Stimulated activated CD4-positive, alpha-beta T cell treated with anti-CD3 and anti-CD28 coated beads, TNF-alpha, amount 100 ng/mL, for 4 hours (primary cell): Measurements from ENCODE around the gene CREG1.

Experiments used
- DNase-seq, 3 experiments: peaks; one replicate each; pipeline ENCODE4 v3.0.0-alpha.2; 2020; ENCODE audit warnings: low read depth in 3 of 3

CREG1 gene

DNA sequence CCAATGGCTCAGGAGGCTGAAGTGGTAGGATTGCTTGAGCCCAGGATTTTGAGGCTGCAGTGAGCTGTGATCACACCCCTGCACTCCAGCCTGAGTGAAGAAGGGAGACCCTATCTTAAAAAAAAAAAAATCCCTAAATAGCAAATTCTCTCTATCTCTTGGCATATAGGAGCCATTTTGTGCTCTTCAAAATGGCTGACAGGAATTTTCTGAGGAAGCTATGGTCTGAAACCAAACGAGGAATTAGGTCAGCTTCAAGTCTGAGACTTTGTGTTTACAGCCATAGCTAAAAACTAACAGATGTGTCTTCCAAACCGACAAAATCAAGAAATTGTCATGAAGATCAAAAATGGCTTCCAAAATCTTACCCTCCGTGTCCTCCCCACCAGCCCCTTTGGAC is 45.8 kb downstream of the CREG1 start:
- no peak for DNase-seq

DNA sequence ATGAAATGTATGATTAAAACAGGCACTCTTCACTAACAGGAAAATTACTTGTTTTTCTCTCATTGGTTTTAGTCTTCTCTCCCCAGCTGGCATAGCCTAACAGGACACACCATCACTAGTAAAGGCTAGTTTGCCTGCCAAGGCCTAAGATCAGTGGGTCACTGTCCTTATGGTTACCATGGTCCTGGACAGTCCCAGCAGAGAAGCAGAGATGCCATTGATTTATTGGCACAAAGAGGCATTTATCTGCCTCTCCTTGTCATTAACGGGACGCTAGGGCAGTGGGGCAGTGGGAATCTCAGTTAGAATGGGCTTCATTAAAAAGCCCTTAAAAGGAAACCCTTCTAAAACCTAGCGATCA is 49.1 kb downstream of the CREG1 start:
- DNase-seq = no peak

DNA sequence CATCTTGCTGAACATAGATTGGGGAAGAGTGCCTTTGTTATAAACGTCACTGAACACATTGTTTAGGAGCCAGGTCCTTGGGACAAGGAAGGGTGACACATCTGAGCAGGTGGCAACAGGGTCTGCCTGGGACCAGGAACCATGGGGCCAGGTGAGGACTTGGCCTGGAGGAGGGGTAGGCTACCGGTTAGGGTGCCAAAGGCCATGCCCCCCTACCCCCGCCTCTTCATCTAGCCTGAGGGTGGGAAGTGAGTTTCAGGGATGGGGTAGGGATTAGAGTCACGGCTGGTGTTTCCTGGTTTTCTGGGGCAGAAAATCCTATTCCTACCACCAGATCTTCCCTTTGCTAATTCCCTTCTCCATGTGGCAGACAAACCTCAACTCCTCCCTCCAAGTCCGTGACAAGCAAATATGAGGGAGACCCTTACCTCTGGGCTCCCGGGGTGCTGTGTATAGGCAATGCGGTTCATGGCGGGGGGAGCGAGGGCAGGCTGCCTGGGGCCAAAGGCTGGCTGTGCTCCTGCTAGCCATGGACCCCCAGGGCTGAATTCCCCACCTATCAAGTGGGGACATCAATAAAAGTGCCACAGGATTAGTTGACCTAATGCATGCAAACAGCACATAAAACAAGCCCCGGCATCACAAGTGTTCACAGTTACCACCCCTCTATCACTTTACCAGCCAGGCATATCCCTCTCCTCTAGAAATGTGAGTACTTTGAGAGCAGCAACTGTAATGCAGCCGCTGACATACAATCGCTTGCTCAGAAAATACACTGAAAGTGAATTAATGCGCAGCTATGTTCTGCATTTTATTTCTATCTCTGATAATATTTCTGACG is 49.7 kb downstream of the CREG1 start:
- DNase-seq = no peak

DNA sequence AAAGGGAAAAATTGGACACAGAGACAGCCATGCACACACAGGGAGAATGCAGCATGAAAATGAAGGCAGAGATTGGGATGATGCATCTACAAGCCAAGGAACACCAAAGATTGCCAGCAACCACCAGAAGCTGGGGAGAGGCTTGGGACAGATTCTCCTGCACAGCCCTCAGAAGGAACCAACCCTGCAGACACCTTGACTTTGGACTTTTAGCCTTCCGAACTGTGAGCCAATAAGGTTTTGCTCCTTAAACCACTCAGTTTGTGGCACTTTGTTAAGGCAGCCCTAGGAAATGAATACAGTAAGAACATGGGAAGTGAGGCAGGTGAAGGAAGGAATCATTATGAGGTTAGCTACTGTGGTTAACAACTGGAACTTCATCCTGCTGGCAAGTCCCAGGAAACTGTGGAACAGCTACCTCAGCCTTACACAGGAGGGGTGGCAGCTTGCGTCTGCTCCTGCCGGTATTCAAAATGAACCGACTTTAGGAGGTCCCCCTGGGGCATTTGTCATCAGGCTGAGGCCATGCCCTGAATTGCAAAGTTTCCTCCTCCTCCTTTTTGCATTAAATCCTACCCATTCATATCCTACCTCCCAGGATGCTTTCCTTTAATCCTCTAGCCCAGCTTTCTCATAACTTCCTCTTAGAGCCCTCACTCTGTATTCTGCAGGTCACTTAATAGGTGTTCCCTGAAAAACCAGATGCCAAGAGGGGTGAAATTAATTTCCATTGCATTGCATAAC is 50.7 kb downstream of the CREG1 start:
- no peak for DNase-seq

DNA sequence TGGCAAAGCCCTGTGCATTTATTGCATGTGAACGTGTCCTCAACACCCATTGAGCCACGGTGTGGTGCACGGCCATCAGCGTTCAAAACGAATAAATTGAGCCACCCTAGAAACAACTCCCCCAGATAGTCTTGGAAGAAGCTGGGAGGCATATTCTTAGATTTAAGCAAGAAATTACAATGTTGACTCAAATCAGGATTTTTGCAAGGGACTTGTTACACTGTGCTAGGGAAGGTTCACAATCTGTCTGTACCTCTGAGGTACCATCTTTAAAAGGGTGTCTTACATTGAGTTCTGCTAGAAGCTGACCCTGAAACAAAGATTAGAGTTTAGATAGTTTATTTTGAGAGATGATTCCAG is 51.4 kb downstream of the CREG1 start:
- no peak for DNase-seq

DNA sequence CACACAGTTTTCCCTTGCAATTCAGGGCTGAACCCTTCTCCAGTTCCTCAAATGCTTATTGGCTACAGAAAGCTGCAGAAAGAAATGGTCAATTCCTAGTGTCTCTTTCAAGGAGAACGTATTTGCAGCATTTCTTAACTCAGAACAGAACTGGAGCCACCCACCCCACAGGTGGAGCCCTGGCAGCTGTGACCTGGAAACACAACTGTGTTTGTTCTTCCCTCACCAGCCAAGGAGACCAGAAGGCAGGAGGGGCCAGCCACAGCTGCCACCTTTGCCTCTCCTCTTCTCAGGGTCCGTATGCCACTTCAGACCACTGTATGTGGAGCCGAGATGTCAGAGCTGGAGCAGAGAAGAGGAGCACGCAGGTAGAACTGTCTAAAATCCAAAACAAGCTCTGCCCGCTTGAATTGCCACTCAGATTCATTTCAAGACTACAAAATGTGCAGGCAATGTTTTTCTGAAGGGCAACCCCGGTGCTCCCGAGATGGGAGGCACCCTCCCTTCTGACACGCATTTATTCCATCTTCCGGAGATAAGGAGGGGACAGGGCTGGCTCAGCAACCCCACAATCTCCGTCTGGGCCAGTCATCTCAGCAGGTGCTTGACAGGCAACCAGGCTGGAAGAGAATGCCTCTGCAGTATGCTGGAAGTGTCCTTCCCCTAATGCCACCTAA is 51.9 kb downstream of the CREG1 start:
- DNase-seq = no peak

DNA sequence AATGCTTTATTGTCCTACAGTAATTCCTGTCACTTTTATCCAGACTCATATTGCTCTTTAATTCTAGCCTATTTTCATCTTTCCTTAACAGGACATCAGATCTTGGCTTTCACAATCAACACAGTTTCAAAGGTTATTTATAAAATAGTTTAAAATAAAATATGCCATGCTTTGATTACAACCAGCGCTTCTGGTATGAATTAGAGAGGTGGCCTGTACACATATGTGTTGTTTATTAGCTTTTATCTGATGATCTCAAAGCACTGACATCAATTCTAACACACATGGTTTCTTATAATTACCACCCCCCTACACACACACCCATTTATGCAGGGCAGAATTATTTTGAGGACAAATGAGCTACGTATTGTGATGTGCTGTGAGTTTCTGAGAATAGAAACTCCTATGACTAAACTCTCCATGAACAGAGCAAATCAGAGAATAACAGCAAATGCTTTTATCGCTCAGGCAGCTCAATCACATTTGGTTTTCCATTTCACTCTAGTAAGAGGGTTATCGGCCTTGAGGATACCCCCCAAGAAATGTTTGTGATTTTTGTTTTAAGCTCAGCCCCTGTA is 53.2 kb downstream of the CREG1 start:
- DNase-seq = no peak

DNA sequence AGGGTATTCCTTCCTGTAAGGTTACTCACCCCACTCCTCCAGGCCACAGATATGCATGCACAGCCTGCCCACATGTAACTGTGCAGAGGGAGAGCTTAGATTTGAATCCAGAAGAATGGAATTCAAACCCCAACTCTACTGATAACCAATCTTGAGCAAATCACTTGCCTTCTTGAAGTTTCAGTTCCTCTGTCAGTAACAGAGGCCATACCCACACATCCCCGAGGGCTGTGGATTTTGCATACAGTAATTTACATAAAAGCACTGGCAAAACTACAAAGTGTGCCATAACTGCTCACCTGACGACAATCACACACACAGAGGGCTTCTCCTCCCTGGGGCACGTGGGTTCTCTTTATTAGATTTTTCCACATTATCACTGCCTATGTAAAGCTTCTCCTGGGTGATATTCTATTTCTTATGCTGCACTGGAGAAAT is 53.9 kb downstream of the CREG1 start:
- no peak for DNase-seq

DNA sequence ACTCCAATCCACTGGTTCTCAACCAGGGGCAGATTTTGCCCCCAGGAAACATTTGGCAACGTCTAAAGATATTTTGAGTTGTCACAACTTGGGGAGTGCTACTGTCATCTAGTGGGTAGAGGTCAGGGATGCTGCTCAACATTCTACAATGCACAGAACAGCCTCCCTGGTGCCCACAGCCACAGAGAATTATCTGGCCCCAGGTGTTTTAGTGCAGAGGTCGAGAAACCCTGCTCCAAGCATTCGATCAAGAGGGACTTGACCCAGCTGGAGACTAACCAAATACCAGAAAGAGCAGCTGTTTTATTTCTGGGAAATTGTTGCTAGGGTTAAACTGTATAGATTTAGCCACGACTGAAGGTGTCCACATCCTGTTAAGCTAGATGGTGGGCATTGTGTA is 54.5 kb downstream of the CREG1 start:
- DNase-seq = no peak

DNA sequence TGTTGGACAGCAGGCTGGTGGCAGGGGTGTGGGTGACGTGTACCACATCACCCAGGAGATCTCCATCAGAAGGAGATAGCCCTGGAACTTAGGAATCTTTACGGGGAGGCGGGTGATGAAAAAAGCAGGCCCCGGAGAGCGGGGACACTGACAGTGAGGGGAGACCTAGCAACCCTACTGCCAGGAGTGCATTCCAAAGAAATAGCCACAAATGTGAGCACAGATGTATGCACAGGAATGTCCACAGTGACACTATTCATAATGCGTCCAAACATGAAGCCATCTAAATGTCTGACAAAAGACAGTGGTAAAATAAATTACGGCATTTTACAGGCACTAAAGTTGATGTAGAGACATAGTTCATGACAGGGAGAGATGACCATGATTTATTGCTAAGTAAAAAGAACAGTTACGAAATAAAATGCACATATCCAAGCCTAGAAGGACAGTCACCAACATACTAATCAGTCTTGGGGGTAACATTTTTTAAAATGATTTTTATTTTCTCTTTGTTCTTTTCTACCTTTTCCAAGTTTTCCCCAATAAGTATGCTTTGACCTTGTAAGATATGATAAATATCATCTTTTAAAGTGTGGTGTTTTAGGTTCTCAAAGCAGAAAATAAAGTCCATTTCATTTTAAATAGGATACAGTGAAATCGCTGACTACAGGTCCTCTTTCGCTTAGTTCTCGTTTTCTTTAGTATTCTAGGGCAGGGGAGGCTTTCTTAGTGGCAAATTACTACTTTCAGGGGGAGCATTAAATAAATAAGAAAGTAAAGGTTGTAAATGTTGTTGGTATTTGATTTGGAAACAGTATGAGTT is 56.6 kb downstream of the CREG1 start:
- DNase-seq = no peak

DNA sequence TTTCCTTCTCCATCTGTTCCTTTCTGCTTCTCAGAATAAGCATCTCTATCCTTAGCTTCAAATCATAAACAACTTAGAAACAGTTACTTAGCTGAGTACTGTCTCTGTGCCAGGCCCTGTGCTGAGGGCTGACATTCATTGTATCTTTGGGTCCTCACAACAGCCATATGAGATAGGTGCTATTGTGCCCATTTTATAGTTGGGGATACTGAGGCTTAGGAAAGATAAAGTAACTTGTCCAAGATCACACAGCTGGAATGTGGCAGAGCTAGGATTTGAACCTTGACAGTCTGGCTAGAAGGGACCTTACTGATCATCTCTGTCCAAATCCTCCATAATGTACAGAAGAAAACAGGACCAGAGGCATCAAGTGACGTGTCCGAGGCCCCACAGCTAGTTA is 60.2 kb downstream of the CREG1 start:
- no peak for DNase-seq

DNA sequence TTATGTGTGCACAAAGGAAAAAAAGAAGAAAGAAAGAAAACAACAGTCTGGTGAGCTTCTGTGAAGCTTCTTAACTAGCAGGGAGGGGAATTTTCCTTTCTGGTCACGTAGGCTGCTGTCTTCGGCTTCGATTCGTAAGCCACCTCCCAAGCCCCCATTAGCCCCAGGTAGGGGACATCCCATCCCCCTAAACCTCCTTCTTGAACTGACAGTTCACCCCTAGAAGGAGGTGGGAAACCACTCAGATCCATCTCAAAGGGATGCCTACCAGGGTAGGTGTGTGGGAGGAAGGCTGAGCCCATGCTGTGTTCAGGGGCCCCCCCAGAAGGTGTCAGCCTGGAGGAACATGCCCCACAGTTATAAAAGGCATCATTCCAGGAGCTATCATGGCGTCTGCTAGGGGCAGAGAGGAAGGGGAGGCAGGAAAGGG is 61.1 kb downstream of the CREG1 start:
- DNase-seq = no peak

DNA sequence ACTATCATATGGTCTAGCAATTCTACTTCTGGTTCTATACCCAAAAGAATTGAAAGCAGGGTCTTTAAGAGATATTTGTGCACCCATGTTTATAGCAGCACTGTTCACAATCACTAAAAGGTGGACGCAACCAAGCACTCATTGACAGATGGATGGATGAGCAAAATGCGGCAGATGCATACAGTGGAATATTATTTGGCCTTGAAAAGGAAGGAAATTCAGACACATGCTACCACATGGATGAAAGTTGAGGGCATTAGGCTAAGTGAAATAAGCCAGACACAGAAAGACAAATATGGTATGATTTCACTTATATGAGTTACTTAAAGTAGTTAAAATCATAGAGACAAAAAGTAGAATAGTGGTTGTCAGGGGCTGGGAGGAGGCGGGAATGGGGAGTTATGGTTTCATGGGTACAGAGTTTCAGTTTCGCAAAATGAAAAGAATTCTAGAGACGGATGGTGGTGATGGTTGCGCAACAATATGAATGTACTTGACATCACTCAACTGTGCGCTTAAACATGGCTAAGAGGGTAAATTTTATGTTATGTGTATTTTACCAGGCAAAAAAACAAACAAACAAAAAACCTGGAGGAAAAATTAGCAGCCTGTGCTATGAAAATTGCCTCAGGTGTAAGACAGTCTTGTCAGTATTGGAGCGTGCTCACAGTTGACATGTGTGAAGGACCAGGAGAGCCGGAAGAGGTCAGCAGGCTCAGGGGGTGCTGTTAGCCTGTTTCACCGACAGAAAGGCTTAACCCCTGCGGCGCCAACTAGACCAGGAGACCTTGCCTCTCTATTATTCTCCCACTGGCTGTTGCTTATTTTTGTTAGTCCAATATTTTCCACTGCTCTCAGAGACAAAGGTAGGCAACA is 61.7 kb downstream of the CREG1 start:
- DNase-seq = no peak
